GM21717 (cell line): Measurements from ENCODE around the gene TAF5.
"Not testable (repeated sequence)": the region's sequence is repeated elsewhere in the genome, so short reads cannot be mapped to it uniquely, and the experiment has no call there.

ENCODE experiments used
- ATAC-seq: cut with Tn5 transposase; IDR thresholded peaks from one replicate; pipeline ENCODE4 v1.9.1; 2021; ENCODE audit warnings: mild to moderate bottlenecking, moderate library complexity; ENCODE audit not compliant: unreplicated experiment

Gene TAF5

DNA sequence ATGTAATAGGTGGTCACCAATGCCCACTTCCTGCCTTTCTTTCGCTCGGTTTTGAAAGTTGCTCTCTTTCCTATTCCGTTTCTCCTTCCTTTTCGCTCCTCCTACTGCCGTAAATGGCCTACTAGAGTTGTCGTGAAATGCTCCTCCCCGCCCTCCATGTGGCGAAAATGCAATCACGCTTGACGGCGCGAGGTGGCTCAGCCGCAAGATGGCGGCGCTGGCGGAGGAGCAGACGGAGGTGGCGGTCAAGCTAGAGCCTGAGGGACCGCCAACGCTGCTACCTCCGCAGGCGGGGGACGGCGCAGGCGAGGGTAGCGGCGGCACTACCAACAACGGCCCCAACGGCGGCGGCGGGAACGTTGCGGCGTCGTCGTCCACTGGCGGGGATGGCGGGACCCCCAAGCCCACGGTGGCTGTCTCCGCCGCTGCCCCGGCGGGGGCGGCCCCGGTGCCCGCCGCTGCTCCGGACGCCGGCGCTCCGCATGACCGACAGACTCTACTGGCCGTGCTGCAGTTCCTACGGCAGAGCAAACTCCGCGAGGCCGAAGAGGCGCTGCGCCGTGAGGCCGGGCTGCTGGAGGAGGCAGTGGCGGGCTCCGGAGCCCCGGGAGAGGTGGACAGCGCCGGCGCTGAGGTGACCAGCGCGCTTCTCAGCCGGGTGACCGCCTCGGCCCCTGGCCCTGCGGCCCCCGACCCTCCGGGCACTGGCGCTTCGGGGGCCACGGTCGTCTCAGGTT lies at the start of gene TAF5:
TAF5 (plus strand) TSS at position 195 of the 737 bp plus-strand sequence; CDS start at position 209, 14 bp downstream.
- ATAC-seq: peak; percentile 55

GRCh38 chr10:103327906-103328305 lies 39.9 kb upstream of the TAF5 start:
- ATAC-seq: no peak

DNA sequence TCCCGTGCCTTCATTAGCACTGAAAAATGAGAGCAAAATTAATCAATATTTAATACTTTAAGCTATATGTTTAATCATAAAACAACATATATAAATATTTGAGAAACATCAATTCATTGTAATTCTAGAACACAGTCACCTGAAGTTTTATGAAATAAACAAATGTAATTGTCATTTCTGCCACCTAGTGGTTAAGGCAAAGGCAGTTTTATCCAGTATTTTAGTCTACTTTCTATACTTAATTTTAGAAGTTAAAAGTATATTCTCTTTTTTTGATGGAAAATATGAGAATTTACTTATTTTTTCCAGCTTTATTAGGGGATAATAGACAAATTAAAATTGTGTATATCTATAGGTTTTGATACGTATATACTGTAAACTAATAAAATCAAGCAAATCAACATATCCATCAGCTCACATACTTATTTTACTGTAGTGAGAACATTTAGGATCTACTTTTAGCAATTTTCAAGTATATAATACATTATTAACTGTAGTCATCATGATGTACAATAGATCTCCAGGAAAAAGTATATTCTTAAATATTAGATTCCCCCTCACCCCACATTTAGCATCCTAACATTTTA lies 33.7 kb upstream of the TAF5 start:
- ATAC-seq: no peak

GRCh38 chr10:103334567-103334966 lies 33.2 kb upstream of the TAF5 start:
- no peak for ATAC-seq

GRCh38 chr10:103336370-103336769 lies 31.4 kb upstream of the TAF5 start:
- no peak for ATAC-seq

GRCh38 chr10:103350175-103350516 lies 17.6 kb upstream of the TAF5 start:
- no peak for ATAC-seq

- ATAC-seq: peak; percentile 83
Observed at GRCh38 chr10:103350517-103351260, 17.1 kb upstream of the TAF5 start, which contains the start of gene PCGF6. TSS of gene PCGF6 (minus strand) at chr10:103351140. CDS start at chr10:103351066, 74 bp downstream.

GRCh38 chr10:103353281-103353680 lies 14.5 kb upstream of the TAF5 start:
- ATAC-seq: no peak

GRCh38 chr10:103354567-103354966 lies 13.2 kb upstream of the TAF5 start:
- not testable (repeated sequence) for ATAC-seq

GRCh38 chr10:103355906-103356599 lies 11.7 kb upstream of the TAF5 start:
- ATAC-seq: no peak

GRCh38 chr10:103359493-103359892 lies 8.3 kb upstream of the TAF5 start:
- ATAC-seq: not testable (repeated sequence)

GRCh38 chr10:103360791-103361190 lies 7.0 kb upstream of the TAF5 start:
- ATAC-seq: not testable (repeated sequence)

DNA sequence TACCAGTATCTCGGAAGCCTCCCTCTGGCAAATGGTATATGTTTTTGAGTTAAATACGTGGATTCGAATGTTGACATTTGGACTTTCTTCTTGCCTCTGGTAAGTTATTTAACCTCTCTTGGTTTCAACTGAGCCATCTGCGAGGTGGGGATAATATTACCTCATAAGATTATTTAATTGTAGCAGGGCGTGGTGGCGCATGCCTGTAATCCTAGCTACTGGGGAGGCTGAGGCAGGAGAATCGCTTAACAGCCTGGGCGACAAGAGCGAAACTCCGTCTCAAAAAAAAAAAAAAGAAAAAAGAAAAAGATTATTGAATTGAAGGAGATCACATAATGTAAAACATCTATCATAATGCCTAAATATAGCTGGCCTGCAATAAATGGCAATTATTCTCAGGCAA lies 396 bp upstream of the TAF5 start:
- ATAC-seq: no peak

- ATAC-seq: no peak
Observed at GRCh38 chr10:103373544-103373943, 5.8 kb downstream of the TAF5 start.

GRCh38 chr10:103374263-103374662 lies 6.5 kb downstream of the TAF5 start:
- ATAC-seq: no peak

GRCh38 chr10:103382769-103383168 lies 15.0 kb downstream of the TAF5 start:
- no peak for ATAC-seq

DNA sequence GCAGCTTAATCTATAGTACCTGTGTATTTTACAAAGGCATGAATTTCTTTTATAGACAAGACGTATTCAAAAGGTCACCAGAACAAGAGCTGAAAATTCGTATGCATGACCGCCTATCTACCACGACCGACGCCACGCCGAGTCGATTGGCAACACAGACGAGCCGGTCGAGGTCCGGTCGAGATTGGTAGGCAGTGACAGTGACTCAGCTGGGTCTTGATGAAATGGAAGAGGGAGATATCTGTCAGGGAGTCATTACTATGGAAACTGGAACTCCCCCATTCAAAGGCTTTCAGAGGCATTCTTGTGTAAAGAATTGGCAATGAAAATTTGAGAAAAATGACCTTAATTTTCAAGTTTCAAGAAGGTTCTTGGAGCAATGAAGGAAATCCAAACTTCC lies 26.4 kb downstream of the TAF5 start:
- ATAC-seq: no peak

DNA sequence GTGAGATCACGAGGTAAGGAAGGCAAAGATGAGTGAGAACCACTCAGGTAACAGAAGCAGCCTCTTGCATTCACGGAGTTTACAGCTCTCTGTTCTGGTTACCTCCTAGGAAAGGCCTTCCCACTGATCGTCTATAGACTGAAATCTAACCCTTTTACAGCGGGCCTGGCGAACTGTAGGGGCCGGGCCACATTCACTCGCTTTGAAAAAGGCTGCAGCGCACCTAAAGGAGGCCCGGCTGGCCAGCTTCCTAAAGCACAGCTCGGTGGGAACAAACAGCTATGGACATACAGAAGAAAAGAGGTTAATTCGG lies 27.9 kb downstream of the TAF5 start:
- ATAC-seq: no peak

DNA sequence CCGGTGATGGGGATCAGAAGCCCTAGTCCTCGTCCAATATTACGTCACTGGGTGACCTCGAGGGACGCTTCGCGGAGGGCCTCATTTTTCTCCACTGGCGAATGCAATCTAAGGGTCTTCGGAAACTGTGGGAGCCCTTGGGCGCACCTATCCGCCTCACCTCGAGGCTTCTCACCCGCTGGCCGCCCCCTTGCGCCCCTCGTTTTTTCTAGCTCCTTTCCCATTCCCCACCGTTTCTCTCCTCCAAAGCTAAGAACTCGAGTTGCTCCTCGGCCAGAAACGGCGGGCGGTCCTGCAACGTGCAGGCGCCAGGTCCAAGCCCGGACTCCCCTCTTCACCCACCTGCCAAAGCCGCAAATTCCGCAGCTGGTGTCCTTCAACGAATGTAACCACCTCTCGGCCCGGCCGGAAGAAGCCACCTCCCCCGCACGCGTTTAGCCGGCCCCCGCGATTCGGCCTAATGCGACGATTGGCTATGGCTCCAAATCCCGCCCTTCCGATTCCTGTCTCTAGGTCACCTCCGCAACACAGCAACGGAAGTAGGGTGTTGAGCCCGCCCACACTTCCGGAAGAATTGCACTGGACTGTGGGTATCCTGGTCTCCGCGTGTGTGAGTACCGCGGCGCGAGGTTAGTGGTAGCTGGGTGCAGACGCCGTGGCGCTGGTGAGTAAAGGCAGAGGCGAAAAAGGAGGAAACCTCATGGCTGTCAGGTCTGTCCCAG lies 28.5 kb downstream of the TAF5 start, which contains the start of the genes ATP5MK and PDCD11:
ATP5MK (minus strand) TSS at position 409 of the 722 bp plus-strand sequence. CDS start 4,018 bp downstream, outside the sequence.
PDCD11 (plus strand) TSS at position 560 of the 722 bp plus-strand sequence. CDS start 1,801 bp downstream, outside the sequence.
- ATAC-seq: peak; percentile 99

DNA sequence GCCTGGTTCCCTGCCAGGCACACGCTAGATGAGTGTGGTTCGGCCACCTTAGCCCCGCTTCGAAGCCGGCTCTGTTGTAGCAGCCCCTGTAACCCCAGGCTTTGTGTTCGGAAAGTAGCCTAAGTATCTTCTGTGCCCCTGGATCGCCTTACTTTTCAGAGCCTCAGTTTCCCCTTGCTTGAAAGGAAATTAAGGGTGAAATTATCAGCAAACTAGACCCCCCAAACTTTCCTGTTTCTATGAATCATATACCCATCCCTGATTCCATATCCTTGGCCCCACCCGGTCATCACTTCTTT lies 29.0 kb downstream of the TAF5 start:
- ATAC-seq: no peak
